Inflammatory macrophage treated with lipopolysaccharide for 1 hour (primary cell): ENCODE data around the gene KRTDAP.

Experiments used
- DNase-seq, 2 donors: peaks; one replicate each; pipeline ENCODE4 v3.0.0-alpha.2; 2020 to 2022

The KRTDAP gene

DNA sequence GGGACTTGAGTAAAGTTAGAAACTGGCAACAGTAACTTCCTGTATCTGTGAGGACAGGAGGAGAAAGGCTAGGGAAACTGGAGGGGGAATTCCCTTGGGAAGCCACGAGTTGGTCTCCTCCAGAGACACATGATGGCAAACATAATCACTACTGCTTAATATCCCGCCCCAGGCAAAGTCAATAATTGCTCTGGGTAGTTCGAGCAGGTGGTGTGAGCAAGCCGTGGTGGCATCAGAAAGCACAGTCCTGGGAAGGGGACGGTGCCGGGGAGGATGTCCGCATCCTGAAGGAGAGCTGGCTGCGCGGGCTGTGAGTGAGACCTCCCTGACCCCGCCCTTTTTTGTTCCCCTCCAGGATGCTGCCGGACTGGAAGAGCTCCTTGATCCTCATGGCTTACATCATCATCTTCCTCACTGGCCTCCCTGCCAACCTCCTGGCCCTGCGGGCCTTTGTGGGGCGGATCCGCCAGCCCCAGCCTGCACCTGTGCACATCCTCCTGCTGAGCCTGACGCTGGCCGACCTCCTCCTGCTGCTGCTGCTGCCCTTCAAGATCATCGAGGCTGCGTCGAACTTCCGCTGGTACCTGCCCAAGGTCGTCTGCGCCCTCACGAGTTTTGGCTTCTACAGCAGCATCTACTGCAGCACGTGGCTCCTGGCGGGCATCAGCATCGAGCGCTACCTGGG lies 40.8 kb downstream of the KRTDAP start:
- peak; percentile 84 to 94 for DNase-seq

DNA sequence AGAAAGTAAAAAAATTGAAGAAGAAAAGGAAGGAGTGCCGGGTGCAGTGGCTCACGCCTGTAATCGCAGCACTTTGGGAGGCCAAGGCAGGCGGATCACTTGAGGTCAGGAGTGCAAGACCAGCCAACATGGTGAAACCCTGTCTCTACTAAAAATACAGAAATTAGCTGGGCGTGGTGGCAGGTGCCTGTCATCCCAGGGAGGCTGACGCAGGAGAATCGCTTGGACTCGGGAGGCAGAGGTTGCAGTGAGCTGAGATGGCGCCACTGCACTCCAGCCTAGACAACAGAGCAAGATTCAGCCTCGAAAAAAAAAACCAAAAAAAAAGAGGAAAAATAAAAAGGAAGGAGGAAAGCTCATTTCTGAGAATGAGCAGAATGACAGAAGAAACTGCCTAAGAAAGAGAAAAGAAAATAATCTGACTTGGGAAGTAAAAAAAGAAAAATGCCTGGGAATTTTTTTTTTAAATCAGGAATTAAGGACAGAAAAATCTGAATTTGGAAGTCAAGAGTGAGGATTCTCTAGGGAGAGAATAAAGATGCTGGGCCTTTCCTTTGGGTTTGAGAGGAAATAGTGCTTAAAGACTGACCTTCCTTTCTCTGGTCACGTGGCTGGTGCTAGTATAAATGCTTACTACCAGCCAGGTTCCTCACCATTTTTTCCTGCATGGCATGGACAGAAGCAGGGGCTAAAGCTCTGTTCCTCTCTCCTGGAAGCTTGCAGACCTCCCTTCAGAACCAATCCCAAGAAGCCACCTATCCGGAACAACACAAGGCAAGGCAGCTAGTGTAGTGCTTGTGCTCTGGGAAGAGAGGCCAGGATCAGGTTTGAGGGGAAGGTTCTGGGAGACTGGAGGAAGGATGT lies 42.4 kb downstream of the KRTDAP start, which contains the start of gene FFAR2:
Gene FFAR2, plus strand, starts transcription at position 652 of the 864 bp plus-strand sequence. CDS start 1,458 bp downstream, outside the sequence.
- peak; percentile 38 to 57 for DNase-seq

- peak; percentile 52 to 78 for DNase-seq
These were observed 44.3 kb downstream of the KRTDAP start for GRCh38 chr19:35445826-35446593.

DNA sequence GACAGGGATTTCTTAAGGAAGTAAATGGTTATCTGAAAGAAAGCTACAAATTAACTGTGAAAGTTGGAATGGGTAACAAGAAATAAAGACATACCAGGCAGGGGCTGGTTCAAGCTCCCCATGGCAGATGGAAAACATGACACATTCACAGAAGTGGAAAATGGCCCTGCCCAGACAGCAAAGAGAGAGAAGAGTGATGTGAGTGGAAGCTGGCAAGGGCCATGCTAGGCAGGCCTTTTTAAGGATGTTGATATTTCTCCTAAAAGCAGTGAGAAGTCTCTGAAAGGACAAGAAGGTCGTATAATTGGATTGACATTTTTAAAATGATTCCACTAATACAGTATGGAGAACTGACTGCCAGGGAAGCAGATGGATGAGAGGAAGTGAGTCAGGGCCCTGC lies 45.5 kb downstream of the KRTDAP start:
- DNase-seq: no peak

DNA sequence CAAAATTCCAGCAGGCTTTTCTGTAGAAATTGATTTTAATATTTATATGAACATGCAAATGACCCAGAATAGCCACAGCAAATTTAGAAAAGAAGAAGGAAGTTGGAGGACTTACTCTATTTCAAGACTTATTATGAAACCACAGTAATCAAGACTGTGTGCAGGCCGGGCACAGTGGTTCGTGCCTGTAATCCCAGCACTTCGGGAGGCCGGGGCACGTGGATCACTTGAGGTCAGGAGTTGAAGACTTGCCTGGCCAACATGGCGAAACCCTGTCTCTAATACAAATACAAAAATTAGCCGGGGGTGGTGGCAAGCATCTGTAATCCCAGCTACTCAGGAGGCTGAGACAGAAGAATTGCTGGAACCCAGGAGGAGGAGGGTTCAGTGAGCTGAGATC lies 48.2 kb downstream of the KRTDAP start:
- DNase-seq: peak; percentile 85 to 89

- DNase-seq: no peak
These were observed 50.3 kb downstream of the KRTDAP start for GRCh38 chr19:35439921-35440320.

- no peak for DNase-seq
These were observed 51.7 kb downstream of the KRTDAP start for GRCh38 chr19:35438527-35438926.

GRCh38 chr19:35438096-35438495 lies 52.2 kb downstream of the KRTDAP start:
- peak; percentile 40 to 49 for DNase-seq

DNA sequence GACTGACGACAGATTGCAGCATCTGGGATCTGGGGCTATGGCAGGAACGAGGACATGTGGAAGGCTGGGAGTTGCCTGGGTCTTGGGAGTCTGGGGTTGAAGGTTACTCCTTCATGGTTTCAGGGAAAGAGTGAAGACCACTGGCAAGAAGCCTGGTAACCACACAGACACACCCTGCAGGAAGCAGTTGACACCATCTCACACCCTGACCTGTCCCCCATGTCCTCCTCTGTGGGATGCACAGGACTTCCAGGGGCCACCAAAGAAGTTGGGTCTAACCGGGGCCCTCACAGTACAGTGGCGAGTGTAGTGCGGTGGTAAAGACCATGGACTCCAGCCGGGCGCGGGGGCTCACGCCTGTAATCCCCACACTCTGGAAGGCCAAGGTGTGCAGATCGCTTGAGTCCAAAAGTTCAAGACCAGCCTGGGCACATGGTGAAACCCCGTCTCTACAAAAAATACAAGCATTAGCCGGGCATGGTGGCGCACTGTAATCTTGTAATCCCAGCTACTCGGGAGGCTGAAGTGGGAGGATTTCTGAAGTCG lies 52.8 kb downstream of the KRTDAP start:
- DNase-seq: no peak
